ENCODE results near the gene STX1B.

The STX1B gene

DNA sequence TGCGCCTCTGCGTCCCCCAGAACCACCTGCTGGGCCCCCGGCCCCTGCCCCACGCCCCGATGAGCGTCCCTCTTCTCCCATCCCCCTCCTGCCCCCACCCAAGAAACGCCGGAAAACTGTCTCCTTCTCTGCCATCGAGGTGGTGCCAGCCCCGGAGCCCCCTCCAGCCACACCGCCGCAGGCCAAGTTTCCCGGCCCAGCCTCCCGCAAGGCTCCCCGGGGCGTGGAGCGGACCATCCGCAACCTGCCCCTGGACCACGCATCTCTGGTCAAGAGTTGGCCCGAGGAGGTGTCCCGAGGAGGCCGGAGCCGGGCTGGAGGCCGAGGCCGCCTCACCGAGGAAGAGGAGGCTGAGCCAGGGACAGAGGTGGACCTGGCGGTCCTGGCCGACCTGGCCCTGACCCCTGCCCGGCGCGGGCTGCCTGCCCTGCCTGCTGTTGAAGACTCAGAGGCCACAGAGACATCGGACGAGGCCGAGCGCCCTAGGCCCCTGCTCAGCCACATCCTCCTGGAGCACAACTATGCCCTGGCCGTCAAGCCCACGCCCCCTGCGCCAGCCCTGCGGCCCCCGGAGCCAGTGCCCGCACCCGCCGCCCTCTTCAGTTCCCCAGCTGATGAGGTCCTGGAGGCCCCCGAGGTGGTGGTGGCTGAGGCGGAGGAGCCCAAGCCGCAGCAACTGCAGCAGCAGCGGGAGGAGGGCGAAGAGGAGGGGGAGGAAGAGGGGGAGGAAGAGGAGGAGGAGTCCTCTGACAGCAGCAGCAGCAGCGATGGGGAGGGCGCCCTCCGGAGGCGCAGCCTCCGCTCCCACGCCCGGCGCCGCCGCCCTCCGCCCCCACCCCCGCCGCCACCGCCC lies 31.0 kb downstream of the STX1B start:
- DNase-seq (ENCODE audit: low read depth, low spot score), result no peak

DNA sequence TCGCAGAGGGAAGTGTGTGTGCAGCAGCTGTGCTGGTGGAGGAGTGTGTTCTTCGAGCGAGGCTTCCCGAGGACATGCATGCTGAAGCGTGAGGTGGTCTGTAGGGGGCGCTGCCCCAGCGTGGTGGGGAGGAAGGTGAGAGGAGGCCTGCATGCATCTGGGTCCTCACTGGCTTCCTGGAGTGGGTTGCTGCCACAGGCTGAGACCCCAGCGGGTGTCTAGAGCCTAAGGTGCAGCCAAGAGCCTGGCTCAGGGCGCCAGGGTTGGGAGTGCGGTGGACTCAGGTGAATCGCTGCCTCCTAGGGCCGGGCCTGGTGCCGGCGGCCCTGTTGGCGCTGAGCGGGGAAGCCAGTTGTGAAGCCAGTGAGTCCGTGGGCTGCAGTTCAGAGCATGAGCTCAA lies 32.9 kb downstream of the STX1B start:
- no peak for DNase-seq (ENCODE audit: low read depth, low spot score)

DNA sequence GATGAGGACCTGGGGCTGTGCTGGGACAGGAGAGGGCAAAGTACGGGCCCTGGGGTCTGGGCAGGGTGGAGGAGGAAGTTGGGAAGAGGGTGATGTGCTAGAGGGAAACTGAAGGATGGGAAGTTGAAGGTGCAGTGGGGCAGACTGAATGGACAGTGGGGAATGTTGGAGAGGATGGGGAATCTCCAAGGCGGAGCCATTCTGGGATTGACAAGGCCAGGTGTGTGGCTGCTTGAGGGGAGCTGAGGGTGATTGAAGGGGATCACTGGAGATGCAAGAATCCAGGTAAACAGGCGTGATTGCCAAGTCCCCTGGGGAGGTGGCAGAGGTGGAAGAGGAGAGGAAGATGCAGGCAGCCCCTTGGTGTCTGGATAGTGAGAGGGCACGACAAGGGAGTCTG lies 34.0 kb downstream of the STX1B start:
- no peak for DNase-seq (ENCODE audit: low read depth, low spot score)

DNA sequence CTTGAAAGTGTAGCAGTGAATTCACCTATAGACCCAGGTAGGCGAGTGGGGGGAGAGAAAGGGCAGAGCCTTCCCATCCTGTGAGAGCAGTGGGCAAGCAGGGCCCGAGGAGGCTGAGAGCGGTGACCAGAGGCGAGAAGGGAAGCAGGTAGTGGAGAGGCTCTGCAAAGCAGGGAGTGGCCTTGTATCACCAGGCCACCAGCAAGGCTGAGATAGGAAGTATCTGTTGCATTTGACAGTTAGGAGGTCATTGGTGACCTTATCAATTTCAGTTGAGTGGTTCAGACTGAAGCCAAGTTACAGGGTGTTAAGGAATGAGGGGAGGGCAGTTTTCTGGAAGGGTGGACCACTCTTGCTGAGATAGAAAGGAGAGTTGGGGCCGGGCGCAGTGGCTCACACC lies 36.1 kb downstream of the STX1B start:
- no peak for DNase-seq (ENCODE audit: low read depth, low spot score)

DNA sequence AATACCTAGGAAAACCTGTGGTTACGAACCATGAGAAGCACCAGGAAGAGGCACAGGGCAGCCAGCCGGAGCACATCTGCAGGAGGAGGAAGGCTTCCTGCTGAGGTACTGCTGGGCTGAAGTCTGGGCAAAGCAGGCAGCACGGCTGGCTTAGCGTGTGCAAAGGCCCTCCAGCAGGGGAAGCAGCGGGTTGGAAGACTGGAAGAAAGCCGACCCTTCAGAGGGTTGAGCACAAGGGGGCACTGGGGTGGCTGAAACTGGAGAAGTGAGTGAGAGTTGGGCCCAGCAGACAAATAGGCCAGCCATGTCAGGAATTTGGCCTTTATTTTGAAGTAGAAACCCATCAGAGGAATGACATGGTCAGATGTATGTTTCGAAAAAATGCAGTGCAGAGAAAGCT lies 37.6 kb downstream of the STX1B start:
- no peak for DNase-seq (ENCODE audit: low read depth, low spot score)

DNA sequence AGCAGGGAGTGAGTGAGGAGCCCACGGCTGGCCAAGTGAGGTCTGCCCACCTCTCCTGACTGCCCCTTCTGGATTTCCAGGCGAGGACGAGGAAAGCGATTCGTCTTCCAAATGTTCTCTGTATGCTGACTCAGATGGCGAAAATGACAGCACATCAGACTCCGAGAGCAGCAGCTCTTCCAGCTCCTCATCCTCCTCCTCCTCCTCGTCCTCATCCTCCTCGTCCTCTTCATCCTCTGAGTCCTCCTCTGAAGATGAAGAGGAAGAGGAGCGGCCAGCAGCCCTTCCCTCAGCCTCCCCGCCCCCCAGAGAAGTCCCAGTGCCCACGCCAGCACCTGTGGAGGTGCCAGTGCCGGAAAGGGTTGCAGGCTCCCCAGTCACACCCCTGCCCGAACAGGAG lies 39.1 kb downstream of the STX1B start:
- DNase-seq (ENCODE audit: low read depth, low spot score), result no peak

DNA sequence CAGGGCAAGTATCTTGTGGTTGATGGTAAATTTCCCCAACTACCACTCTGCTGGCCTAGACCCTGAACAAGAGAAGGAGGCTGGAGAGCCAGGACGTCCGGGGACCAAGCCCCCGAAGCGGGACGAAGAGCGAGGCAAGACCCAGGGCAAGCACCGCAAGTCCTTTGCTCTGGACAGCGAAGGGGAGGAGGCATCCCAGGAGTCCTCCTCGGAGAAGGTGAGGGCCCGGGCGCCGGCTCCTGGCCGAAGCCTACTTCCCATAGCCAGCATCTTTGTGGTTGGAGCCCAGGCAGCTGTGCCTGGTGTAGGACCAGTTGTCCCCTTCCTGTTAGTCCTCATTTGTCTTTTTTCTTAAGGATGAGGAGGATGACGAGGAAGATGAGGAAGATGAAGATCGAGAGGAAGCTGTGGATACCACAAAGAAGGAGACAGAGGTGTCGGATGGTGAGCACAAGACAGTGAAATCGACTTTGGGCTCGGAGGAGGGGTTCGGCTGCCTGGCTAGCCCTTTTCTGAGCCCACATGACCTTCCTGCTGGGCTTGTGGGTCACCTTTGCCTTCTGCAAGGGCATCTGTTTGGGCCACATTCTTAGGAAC lies 41.1 kb downstream of the STX1B start:
- DNase-seq (ENCODE audit: low read depth, low spot score), result no peak

DNA sequence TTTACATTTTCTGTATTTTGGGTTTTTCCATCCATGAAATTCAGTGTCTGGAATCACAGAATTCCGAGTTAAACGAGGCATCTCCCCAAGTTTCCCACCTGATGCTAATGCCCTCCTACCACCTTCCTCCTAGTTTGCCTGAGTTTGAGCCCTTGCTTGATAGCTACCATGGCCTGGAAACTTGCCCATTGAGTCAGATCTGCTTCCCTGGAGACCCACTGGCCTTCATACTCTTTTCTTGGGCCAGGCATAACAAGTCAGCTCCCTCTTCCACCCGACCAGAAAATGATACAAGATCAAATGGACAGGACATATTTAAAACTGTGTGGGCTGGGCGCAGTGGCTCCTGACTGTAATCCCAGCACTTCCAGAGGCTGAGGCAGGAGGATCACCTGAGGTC lies 42.6 kb downstream of the STX1B start:
- no peak for DNase-seq (ENCODE audit: low read depth, low spot score)

DNA sequence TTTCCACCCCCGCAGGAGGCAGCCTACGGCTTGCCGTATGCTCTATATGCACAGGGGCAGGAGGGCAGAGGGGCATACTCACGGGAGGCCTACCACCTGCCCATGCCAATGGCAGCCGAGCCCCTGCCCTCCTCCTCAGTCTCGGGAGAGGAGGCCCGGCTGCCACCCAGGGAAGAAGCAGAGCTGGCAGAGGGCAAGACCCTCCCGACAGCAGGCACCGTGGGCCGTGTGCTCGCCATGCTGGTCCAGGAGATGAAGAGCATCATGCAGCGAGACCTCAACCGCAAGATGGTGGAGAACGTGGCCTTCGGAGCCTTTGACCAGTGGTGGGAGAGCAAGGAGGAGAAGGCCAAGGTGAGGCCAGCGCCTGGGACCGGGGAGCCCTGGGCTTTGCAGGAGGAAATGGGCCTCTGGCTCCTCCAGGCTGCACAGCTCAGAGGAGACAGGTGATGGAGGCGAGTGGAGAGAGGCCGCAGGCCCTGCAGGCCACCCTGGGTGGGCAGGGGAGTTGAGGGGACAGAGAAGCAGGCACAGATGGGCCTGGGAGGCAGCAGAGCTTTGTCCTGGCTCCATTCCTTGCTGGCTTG lies 44.3 kb downstream of the STX1B start:
- DNase-seq (ENCODE audit: low read depth, low spot score), result no peak

DNA sequence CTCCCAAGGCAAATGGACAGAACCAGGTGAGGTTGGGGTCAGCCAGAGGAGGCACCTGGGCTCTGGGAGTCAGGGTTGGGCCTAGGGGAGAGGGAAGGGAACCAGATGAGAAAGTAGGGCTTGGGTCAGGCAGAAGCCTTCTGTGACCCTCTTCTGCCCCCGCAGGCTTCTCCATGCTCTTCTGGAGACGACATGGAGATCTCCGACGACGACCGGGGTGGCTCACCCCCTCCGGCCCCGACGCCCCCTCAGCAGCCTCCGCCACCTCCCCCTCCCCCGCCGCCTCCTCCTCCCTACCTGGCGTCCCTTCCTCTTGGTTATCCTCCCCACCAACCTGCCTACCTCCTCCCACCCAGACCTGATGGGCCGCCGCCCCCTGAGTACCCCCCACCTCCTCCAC lies 45.0 kb downstream of the STX1B start:
- DNase-seq (ENCODE audit: low read depth, low spot score), result no peak

DNA sequence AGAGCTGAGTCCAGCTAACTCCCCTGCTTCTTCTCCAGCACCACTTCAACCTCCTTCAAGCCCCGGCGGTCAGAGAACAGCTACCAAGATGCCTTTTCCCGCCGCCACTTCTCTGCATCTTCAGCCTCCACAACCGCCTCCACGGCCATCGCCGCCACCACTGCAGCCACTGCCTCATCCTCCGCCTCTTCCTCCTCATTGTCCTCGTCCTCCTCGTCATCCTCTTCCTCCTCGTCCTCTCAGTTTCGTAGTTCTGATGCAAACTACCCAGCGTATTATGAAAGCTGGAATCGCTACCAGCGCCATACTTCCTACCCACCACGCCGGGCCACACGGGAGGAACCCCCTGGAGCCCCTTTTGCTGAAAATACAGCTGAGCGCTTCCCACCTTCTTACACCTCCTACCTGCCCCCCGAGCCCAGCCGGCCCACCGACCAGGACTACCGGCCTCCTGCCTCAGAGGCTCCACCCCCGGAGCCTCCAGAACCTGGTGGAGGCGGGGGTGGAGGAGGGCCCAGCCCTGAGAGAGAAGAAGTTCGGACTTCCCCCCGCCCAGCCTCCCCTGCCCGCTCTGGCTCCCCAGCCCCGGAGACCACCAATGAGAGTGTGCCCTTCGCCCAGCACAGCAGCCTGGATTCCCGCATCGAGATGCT lies 45.7 kb downstream of the STX1B start:
- no peak for DNase-seq (ENCODE audit: low read depth, low spot score)

DNA sequence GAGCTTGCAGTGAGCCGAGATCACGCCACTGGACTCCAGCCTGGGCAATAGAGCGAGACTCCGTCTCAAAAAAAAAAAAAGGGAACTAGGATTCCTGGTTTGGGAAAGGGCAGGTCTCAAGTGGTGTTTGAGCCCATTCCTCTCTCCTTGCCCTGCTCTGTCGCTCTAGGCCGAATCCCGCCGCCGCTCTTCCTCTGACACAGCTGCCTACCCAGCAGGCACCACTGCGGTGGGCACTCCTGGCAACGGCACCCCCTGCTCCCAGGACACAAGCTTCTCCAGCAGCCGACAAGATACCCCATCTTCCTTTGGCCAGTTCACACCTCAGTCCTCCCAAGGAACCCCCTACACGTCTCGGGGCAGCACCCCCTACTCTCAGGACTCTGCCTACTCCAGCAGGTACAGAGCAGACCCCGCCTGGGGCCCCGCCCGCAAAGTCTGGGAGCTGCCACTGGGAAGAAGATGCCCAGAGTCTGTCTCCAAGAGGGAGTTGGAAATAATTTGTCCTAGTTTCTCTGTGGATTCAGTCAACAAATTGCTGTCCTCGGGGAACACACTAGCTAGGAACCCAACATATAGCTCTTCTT lies 46.4 kb downstream of the STX1B start:
- DNase-seq (ENCODE audit: low read depth, low spot score), result no peak

DNA sequence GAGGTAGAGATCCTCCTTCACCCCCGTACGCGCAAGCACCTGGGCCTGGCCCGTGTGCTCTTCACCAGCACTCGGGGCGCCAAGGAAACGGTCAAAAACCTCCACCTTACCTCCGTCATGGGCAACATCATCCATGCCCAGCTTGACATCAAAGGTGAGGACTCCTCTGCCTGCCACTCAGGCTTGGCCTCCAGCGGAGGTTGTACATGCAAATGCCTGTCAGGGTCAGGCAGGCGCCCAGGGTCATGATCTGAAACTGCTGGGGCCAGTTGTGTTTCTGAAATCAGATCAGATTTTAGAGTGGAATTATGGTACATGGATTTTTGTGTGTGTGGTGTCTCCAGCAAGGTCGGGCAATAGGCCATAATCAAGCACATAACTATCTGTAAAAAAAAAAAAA lies 49.1 kb downstream of the STX1B start:
- DNase-seq (ENCODE audit: low read depth, low spot score), result no peak

DNA sequence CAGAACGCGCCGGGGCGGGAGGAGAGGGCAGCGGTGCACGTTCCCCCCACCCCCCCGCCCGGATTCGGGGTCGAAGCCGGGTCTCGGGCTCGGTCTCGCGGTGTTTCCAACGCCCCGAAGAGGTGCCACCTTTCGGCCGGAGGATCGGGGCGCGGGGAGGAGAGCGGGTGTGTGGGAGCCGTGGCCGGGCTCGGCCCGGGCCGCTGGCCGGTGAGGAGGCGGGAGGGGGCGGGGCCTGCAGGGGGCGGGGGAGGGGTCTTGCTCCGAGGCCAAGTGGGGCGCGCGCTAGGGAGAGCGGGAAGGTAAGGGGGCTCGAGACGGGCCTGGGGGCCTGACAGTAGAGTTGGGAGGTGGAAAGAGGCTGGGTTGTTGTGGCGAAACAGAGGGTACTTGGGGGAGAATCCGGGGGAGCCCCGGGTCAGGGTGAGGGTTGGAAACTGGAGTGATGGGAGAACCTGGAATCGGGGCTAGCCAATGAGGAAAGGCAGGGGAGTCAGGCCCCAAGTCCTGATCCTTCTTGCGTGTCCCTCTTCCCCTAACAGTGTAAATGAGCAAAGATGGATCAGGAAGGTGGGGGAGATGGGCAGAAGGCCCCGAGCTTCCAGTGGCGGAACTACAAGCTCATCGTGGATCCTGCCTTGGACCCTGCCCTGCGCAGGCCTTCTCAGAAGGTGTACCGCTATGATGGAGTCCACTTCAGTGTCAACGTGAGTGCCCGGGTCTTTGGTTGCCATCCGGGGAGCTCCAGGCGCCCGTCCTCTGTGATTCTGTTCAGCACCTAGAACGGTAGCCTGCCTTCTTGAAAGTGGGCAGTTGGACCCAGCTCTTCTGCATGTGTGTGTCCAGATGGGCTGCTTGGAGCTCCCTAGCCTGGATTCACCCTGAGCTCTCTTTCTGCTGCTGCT lies 52.0 kb downstream of the STX1B start:
- DNase-seq (ENCODE audit: low read depth, low spot score), result no peak

DNA sequence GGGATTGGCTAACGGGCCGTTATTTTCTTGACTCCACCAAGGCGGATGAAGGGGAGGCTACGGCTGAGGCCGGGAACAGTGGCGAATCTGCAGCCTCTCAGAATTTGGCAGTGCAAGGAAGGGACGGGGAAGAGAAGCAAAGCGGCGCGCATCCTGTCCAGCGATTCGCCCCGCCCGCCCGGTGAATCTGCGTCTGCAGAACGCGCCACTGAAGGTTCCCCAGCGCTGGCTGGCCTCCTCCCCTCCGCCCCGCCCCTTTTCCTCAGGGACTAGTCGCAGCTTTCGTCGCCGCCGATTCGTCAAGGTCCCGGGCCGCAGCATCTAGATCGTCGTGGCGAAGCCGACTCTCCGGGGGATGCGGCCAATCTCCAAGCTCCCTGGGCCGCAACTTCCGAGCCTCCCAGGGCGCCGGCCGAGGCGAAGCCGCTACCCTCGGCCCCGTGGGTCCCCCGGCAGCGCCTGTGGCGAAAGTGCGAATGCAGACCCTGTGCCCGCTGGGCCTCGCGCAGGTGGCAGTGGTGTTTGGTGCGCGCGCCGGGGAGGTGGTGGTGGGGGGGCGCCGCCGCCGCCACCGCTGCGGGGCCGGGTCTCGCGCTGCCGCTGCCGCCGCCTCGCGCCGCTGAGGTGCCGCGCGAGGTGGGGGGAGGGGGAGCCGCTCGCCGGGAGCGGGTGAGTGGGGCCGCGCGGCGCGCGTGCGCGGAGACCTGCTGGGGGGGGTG lies 52.8 kb downstream of the STX1B start, which contains the start of gene SETD1A:
Gene SETD1A, plus strand, starts transcription at position 299 of the 719 bp plus-strand sequence. CDS start 978 bp downstream, outside the sequence.
- peak; percentile 82 for DNase-seq (ENCODE audit: low read depth, low spot score)

DNA sequence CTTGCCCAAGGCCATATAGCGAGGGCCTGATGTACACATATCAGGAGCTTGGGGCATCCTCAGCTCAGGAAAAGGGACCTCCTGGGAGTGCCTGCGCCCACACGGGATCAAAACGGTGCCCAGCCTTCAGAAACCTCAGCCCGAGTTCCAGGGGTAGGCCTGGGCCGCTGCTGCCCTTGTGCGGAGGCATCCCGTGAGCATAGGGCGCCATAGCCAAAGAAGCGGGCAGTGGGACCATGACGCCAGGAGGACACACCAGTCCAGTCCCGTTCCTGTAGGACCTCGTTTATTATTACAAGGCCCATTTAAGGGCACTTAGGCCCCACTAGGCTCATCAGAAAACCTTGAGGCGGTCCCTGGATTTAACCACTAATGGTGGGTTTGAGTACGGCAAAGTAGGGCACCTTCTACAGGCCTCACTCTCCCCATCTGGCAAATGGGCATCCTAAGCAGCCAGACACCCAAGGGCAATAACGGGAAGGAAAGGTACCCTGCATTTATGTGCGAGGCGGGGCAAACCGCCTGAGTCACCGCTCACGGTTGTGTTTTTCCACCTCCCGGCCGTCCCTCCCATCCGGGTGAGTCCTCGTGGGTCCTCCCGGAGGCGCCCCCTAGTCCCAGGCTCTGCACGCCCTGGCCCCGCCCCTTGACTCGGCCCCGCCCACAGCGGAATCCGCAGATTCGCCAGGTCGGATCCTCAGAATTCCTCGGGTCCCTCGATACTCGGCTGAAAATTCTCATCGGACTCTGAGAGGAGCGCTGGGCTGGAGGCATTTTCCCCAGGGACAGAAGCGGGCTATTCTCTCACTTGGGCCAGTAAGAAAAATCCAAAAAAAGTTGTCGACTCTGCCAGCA lies 53.6 kb downstream of the STX1B start:
- peak; percentile 47 for DNase-seq (ENCODE audit: low read depth, low spot score)

DNA sequence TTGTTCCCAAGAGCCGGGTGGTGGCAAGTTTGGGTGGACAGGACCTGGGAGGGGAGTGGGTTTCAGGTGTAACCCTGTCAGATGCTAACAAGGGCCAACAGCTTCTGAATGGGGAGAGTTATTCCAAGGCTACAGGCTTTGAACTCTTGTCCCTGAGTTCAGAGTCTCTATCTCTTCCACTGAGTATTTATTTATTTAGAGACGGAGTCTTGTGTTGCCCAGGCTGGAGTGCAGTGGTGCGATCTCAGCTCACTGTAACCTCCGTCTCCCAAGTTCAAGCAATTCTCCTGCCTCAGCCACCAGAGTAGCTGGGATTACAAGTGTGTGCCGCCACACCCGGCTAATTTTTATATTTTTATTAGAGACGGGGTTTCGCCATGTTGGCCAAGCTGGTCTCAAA lies 55.4 kb downstream of the STX1B start:
- no peak for DNase-seq (ENCODE audit: low read depth, low spot score)

DNA sequence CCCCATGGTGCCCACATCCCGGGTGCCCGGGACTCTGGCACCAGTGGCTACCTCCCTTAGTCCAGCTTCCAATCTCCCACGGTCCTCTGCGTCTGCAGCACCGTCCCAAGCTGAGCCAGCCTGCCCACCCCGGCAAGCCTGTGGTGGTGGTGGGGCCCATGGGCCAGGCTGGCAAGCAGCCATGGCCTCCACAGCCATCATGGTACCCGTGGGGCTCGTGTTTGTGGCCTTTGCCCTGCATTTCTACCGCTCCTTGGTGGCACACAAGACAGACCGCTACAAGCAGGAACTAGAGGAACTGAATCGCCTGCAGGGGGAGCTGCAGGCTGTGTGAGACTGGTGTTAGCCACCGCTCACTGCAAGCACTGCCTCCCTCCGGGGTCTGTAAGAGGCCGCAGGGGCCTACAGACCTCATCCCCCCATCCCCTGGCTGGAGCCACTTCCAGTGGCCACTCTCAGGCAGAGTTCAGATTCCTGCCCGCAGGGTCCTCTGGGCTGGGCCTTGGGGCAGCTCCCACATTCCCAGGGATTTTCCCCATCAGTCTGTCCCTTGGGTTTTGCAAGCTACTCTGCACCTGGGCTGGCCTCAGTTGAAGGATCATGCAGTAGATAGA lies 56.8 kb downstream of the STX1B start:
- DNase-seq (ENCODE audit: low read depth, low spot score), result no peak

DNA sequence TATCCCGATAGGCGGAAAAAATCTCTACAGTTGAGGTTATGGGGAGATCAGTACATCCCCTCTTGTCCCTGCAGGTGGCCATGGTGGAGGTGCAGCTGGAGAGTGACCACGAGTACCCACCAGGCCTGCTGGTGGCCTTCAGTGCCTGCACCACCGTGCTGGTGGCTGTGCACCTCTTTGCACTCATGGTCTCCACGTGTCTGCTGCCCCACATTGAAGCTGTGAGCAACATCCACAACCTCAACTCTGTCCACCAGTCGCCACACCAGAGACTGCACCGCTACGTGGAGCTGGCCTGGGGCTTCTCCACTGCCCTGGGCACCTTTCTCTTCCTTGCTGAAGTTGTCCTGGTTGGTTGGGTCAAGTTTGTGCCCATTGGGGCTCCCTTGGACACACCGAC lies 57.3 kb downstream of the STX1B start:
- no peak for DNase-seq (ENCODE audit: low read depth, low spot score)

Measured in brain pericyte (primary cell).